GM21576 (cell line): Measurements from ENCODE around the gene DPH1.
A peak's percentile ranks its signal among the peaks of the same experiment; 100 is the strongest.

Experiments used
- ATAC-seq: cut with Tn5 transposase; IDR thresholded peaks from one replicate; pipeline ENCODE4 v1.9.1; 2021; ENCODE audit warnings: mild to moderate bottlenecking, moderate library complexity; ENCODE audit not compliant: unreplicated experiment

DPH1 gene

DNA sequence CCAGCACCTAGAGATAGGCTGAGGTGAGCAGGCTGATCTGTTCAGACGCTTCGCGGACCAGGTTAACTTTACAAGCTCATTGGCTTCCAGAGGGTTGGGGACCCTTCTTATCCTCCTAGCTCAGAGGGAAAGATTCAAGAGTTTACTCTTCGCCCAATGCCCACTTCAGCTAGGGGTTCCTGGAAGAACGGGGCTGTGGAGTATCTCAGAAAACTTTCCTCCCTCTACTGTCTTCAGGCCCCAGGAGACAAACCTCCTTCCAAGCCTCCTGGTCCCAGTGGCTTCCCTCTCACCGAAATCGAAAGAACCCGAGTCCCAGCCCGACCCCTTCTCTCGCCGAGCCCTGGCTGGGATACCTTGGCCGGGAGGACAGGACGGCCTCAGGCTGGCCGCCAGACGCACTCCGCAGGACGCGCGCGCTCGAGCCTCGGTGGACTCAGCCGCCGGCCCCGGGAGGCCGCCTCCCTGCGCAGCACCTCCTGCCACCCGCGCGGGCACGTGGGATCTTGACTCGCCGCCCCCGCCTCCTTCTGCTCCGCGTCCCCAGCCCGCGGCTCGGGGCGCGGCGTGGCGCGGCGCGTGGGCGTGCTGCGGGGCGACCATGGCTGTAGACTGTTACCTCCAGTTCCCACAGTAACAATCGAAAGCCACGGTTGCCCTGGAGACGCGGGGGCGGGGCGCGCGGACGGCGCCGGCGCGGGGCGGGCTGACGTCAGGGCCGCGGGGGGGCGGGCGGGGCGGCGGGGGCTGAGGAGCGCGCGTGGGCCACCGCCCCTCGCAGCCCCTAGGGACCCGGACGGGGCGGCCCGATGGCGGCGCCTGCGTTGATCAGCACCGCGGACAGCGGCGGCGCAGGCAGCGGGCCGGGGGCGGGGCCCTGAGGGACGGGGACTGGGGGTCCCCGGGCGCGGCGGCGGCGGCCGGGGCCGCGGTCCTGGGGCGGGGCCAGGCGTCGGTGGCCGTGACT lies 19.7 kb downstream of the DPH1 start:
- peak; percentile 36 for ATAC-seq

DNA sequence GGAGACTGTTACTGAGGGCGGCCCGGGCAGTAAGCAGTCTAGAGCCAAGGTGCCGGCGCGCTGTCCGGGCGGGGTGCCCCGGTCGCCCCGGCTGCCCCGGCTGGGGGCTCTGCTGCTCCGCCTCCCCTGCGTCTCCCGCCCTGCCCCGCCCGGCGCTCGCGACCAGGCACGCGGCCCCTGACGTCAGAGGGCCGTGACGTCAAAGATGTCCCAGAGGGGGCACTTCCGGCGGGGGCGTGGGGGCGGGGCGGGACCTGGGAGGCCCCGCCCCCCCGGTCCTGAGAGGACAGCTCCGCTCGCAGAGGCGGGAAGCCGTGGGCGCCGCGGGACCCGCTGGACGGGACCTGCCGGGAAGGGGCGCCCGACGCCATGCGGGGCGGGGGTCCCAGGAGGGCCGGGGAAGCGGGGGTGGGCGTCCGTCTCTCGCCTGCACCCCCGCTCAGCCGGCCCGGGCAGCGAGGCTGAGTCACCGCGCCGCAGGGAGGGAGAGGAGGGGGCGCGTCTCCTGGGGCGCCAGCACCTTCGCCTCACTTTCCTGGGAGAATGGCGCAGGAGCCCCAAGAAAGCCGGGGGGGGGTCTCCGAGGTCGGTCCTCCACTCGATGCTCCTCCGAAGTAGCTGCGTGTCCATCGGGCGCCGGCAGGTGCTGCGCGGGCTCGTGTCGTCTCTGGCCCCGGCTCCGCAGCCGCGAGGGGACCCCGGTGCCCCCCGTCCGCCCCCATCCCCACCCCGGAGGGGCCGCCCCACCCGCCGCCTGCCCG lies 20.5 kb downstream of the DPH1 start:
- ATAC-seq = no peak

DNA sequence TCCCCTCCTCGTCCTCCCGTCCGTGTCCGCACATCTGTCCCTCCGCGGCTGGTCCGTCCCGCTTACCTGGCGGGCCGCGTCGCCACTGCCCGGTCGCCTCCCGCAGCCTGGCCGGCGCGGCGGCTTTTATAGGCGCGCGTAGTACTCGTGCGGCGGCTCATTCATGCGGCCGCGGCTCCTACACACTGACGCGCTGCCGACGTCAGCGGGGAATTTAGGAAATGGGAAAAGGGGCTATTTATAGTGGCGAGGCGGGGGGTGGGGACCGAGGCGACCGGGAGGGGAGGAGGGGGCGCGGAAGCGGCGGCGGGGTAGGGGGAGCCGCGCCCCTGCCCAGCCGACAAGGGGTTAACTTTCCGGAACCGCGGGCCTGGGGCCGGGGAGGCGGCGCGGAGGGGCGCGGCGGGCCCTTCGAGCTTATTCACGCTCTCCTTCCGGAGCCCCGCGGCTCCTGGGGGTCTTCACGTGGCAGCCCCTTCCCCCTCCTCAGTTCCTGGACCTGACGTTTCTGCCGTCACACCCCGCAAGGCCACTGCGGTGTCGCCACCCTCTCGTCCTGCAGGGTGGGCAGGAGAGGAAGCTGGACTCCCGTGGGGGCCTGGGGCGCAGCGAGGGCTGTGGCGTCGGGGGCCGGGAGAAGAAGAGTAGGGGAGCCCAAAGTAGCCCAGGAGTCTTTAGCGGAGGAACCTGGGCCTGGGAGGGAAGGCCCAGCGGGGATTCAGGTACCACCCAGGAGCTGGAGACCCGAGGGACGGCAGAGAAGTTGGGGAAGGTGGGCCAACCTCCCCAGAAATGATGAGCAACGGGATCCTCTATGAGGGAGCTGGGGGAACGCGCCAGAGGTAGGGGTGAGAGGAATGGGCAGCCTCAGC lies 21.3 kb downstream of the DPH1 start:
- ATAC-seq = no peak

DNA sequence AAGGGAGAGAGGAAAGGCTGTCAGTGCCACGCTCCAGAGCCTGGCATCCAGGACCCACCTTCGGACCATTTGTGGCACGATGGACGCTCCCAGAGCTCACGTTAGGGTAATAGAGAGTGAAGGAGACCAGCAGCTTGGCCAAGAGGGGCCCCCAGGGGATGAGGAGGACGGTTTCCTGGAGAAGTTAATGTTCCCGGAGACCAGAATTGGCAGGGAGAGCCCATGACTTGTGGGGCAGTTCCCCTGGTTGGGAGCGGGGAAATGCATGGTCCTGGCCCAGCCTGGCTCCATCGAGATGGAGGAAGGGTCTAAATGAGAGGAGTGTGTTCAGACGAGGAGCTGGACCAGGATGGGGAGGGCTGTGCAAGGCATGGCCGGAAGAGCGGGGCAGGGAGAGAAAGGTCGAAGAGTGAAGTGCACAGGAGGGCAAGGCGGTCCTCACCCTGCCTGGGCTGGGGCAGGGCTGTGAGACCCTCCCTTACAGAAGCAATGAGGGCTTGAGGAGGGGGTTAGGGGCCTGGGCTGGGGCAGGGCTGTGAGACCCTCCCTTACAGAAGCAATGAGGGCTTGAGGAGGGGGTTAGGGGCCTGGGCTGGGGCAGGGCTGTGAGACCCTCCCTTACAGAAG lies 22.1 kb downstream of the DPH1 start:
- no peak for ATAC-seq

DNA sequence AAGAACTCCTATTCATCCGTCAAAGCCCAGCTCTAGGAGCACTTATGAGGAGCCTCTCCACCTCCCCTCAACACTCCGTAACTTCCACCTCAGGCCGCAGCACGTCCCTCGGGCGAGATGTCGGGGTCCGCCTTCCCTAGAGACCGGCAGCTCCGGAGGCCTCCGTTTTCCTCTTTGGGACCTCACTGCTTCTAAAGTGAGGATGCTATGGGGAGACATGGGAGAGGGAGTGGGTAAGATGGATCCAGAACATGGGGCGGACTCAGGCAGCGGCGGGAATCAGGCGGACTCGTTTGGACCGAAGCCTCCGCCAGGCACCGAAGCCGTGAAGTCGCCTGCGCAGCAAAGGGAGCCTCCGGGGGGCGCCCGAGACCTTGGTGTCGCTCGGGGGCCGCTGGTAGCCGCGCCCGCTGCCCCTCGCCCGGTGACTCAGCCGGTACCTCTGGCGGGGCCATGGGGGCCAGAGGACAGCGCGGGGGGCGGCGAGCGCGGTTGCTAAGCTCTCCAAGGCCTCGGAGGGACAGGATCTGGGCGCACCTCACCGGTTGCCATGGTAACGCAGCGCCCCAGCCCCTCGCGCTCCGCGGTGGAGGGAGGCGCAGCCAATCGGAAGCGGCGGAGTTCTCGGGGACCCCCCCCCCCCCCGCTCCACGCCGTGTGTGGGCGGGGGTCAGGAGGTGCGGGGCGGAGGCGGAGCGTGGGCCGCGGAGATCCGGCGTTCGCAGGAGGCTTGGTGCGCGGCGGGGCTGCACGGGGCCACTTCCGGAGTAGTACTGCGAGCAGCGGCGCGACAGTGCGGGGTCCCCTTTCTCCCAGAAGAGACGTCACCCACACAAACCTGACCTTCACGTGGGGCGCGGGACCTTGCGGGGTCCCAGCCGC lies 23.7 kb downstream of the DPH1 start:
- ATAC-seq = no peak

DNA sequence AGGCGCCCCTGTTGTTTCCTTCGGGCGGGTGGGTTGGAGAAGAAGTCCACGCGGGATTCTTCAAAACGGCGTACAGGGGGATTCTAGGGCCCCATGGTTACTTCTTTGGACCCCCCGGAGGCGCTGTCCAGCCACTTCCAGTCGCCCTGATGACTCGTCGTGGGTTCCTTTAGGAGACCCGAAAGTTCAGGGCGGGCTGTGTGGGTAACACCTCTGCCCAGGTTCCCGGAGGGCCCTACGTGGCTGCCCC lies 24.2 kb downstream of the DPH1 start:
- no peak for ATAC-seq

DNA sequence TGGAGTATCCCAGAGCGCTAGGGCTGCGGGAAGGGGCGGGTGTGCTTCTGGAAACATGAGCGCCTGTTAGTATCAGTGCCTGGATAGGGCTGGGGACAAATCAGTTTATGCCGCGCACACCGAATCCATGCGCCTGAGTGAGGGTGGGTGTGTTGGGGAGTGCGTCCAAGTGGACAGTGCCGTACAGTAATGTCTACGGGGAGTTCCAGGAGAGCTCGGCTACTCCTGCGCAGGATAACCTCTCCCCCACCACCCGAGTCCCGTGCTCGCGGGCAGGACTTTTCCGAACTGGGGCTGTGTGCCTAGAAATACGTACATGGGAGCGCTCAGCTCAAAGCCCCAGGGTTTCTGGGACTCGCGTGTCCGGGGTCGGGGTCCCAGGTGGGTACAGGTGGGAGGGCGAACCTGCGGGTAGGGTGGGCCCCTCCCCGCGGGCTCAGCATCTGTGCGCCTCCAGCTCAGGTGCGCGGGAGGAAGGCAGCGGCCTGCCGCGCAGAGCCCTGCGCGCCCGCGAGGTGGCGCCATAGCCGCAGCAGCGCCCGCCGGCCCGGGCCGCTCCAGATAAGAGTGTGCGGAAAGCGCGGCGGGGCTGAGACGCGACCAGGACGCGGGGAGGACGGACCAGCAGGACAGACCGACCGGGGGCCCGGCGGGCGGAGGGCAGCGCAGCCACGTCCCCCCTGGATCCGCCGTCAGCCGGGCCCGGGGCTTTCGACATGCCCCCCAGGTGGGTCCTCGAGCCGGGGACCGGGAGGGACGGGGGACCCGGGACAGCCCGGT lies 24.7 kb downstream of the DPH1 start, which contains the start of gene HIC1:
Gene HIC1 (plus strand): TSS at position 592 of the 780 bp plus-strand sequence. CDS start 1,588 bp downstream, outside the sequence.
- no peak for ATAC-seq

DNA sequence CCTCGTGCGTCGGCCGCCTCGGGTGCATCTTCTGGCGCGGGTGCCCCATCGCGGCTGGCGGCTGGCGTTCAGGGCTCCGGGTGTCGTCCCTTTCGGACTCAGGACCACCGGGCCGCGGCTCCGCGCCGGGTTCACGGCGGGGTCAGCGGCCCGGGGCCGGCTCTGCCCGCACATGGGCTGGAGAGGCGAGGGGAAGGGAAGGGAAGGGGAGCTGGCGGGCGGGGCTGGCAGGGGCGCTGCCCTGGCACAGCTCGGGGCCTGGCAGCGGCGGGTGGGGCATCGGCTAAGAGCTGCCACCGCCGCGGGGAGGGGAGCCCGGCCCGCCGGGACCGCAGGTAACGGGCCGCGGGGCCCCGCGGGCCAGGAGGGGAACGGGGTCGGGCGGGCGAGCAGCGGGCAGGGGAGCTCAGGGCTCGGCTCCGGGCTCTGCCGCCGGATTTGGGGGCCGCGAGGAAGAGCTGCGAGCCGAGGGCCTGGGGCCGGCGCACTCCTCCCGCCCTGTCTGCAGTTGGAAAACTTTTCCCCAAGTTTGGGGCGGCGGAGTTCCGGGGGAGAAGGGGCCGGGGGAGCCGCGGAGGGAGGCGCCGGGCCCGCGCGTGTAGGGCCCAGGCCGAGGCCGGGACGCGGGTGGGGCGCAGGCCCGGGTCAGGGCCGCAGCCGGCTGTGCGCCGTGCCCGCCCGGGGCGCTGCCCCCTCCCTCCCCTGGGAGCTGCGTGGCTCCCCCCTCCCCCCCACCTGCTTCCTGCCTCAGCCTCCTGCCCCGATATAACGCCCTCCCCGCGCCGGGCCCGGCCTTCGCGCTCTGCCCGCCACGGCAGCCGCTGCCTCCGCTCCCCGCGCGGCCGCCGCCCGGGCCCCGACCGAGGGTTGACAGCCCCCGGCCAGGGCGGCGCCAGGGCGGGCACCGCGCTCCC lies 25.6 kb downstream of the DPH1 start:
- no peak for ATAC-seq

DNA sequence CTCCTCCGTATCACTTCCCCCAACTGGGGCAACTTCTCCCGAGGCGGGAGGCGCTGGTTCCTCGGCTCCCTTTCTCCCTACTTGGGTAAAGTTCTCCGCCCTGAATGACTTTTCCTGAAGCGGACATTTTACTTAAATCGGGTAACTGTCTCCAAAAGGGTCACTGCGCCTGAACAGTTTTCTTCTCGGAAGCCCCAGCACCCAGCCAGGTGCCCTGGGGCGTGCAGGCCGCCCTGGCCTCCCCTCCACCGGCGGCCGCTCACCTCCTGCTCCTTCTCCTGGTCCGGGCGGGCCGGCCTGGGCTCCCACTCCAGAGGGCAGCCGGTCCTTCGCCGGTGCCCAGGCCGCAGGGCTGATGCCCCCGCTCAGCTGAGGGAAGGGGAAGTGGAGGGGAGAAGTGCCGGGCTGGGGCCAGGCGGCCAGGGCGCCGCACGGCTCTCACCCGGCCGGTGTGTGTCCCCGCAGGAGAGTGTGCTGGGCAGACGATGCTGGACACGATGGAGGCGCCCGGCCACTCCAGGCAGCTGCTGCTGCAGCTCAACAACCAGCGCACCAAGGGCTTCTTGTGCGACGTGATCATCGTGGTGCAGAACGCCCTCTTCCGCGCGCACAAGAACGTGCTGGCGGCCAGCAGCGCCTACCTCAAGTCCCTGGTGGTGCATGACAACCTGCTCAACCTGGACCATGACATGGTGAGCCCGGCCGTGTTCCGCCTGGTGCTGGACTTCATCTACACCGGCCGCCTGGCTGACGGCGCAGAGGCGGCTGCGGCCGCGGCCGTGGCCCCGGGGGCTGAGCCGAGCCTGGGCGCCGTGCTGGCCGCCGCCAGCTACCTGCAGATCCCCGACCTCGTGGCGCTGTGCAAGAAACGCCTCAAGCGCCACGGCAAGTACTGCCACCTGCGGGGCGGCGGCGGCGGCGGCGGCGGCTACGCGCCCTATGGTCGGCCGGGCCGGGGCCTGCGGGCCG lies 26.5 kb downstream of the DPH1 start:
- ATAC-seq = no peak

DNA sequence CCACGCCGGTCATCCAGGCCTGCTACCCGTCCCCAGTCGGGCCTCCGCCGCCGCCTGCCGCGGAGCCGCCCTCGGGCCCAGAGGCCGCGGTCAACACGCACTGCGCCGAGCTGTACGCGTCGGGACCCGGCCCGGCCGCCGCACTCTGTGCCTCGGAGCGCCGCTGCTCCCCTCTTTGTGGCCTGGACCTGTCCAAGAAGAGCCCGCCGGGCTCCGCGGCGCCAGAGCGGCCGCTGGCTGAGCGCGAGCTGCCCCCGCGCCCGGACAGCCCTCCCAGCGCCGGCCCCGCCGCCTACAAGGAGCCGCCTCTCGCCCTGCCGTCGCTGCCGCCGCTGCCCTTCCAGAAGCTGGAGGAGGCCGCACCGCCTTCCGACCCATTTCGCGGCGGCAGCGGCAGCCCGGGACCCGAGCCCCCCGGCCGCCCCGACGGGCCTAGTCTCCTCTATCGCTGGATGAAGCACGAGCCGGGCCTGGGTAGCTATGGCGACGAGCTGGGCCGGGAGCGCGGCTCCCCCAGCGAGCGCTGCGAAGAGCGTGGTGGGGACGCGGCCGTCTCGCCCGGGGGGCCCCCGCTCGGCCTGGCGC lies 27.3 kb downstream of the DPH1 start:
- ATAC-seq = no peak

DNA sequence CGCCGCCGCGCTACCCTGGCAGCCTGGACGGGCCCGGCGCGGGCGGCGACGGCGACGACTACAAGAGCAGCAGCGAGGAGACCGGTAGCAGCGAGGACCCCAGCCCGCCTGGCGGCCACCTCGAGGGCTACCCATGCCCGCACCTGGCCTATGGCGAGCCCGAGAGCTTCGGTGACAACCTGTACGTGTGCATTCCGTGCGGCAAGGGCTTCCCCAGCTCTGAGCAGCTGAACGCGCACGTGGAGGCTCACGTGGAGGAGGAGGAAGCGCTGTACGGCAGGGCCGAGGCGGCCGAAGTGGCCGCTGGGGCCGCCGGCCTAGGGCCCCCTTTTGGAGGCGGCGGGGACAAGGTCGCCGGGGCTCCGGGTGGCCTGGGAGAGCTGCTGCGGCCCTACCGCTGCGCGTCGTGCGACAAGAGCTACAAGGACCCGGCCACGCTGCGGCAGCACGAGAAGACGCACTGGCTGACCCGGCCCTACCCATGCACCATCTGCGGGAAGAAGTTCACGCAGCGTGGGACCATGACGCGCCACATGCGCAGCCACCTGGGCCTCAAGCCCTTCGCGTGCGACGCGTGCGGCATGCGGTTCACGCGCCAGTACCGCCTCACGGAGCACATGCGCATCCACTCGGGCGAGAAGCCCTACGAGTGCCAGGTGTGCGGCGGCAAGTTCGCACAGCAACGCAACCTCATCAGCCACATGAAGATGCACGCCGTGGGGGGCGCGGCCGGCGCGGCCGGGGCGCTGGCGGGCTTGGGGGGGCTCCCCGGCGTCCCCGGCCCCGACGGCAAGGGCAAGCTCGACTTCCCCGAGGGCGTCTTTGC lies 28.0 kb downstream of the DPH1 start:
- ATAC-seq = no peak

DNA sequence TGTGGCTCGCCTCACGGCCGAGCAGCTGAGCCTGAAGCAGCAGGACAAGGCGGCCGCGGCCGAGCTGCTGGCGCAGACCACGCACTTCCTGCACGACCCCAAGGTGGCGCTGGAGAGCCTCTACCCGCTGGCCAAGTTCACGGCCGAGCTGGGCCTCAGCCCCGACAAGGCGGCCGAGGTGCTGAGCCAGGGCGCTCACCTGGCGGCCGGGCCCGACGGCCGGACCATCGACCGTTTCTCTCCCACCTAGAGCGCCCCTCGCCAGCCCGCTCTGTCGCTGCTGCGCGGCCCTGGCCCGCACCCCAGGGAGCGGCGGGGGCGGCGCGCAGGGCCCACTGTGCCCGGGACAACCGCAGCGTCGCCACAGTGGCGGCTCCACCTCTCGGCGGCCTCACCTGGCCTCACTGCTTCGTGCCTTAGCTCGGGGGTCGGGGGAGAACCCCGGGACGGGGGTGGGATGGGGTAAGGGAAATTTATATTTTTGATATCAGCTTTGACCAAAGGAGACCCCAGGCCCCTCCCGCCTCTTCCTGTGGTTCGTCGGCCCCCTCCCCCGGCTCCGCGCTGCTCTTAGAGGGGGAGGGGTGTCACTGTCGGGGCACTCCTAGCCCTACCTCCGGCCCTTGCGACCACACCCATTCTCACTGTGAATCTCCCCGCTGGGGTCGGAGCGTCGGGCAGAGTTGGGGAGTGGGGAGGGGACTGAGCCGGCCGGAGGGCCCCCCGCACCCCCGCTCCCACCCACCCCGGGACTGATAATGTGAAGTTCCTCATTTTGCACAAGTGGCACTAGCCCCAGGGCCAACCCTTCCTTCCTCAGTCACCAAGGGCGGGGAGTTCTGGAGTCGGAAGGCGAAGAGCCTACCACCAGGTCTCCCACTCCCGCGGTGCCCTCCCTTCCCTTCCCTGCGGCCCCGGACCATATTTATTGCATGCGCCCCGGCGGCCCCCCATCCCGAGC lies 28.9 kb downstream of the DPH1 start:
- ATAC-seq = no peak

DNA sequence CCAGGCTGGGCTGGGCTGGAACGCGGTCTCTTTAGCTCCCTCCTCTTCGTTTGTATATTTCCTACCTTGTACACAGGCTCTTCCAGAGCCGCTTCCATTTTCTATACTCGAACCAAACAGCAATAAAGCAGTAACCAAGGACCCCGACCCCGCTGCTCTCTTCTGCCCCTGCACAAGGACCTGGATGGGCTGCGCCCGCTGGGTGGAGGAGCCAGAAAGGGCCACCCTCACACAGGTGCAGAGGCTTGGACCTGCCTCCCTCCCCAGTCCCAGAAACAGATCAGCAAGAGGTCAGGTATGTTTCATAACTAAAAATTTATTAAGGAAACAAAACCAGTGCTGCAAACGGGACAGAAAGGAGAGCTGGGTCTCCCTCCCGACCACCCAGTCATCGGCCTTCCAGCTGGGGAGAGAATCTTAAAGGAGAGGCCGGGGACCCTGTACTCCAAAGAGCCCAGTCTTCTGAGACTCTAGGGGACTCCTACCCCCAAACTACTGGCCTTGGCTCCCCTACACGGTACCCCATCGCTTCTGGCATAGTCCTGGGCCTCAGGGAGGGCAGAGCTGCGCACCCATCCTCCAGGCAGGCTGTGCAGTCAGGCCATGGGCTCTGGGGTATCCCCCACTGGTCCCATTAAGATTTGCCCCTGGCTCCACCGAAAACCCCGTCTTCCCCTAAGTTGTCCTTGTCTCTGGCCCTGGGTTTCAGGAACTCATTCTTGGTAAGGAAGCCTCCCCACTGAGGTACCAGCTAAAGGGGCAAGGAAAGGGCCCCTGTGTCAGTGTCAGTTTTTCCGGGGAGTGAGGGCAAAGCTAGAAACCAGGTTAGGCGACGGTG lies 29.8 kb downstream of the DPH1 start:
- ATAC-seq = no peak

DNA sequence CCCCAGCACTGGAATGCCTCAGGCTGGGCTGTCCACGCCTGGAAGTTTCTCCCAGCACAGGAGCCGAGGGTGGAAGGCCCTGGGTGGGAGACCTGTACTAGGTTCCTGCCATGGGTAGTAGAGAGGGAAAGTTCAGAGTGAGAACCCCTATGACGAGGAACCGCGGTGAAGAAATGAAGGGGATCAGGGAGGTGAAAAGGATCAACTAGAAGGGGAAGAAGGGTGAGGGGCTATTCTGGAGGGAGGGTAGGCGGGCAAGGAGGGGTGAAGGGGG lies 30.4 kb downstream of the DPH1 start:
- no peak for ATAC-seq
